Pancreas (tissue), 10 donors: ENCODE results near the gene PRR16. TPM values are rescaled to one million over a fixed set of nuclear protein-coding genes. Genes with fewer than 3 reads are reported as not detected.

Experiments used
- ATAC-seq, 4 donors: fragments of 200-7000 bp; cut with Tn5 transposase; one replicate each; pipeline versions ENCODE4 v1.8.0 to v1.9.1; 2020; ENCODE audit warnings: mild to moderate bottlenecking in 4 of 4, moderate library complexity in 4 of 4
- DNase-seq, 6 donors: peaks; one replicate each; pipeline ENCODE4 v3.0.0-alpha.2; 2020
- FAIRE-seq: peaks from 2 replicates; lab custom pipeline; 2012; peaks lifted over from hg19 to GRCh38; lab: Jason Lieb, UNC
- H3K27ac ChIP-seq, 4 donors: fragments of 200-600 bp; sonication (generic); 1 replicate in 3 of 4; 2 replicates in 1 of 4; pipeline versions ENCODE4 v1.5.0 to v1.8.0; 2020
- H3K27me3 ChIP-seq, 4 donors: fragments of 200-600 bp; one replicate each; pipeline ENCODE4 v1.8.0; 2021
- H3K36me3 ChIP-seq, 3 donors: fragments of 200-600 bp; sonication (generic) in 1 of 3; one replicate each; pipeline versions ENCODE4 v1.5.0 to v1.8.0; 2020 to 2021
- H3K4me1 ChIP-seq, 3 donors: fragments of 200-600 bp; one replicate each; pipeline ENCODE4 v1.8.0; 2021
- H3K4me3 ChIP-seq, 4 donors: fragments of 200-600 bp; sonication (generic) in 2 of 4; one replicate each; pipeline versions ENCODE4 v1.5.0 to v1.8.0; 2020 to 2021
- H3K9me3 ChIP-seq, 4 donors: fragments of 200-600 bp; one replicate each; pipeline ENCODE4 v1.8.0; 2021
- WGBS, 2 donors: extraction: QIAGEN DNeasy Blood & Tissue Kit; methylation state at CpG; one replicate each; pipeline ENCODE4 v1.1.7; 2013; 5-methylcytosine and 5-hydroxymethylcytosine counted together
- intact Hi-C, 3 donors: fragments of 100-400 bp; cut with DNase I; formaldehyde crosslinking; loops; one replicate each; pipeline versions ENCODE4 v1.11.1 to v1.14.2; 2022
- polyA plus RNA-seq, 2 donors: library from polyadenylated mRNA; stranded (reverse); fragments of 200-250 nt; gene quantifications; one replicate each; pipeline ENCODE4 v1.2.3, GENCODE V29; 2013
- total RNA-seq, 6 donors: library from RNA; stranded (reverse); fragmentation: NEBNext Ultra II Directional in 4 of 6; extraction: Animal tissue kit (Norgen Biotek cat#: 25700) in 4 of 6; gene quantifications; one replicate each; pipeline versions ENCODE4 v1.2.1 to v1.2.4, GENCODE V29; 2021 to 2023
- TF ChIP-seq, protein P1 (sequence below), 4 donors: fragments of 200-600 bp; sonication (generic) in 3 of 4; IDR thresholded peaks; one replicate each; pipeline versions ENCODE4 v1.5.0 to v1.8.0; 2021; ENCODE audit warnings: antibody characterized with exemption in 4 of 4
- donor health status: healthy with polysubstance abuse.
- donor health status: DM: no; HTN: no; CAD: no; lungs with moderate emphysema.
- donor health status: DM: no; HTN: no; CAD: no.
- donor health status: control.
- donor health status: control.
- donor health status: Bipolar disorder and iron deficiency.
- donor health status: DM: yes; HTN: yes; CAD: no.
- donor health status: DM: no; HTN: no; CAD: no.
- donor health status: DM: no; HTN: no; CAD: no.
- donor health status: DM: yes; HTN: yes; CAD: no.

The PRR16 gene
- total and polyA plus RNA-seq, 8 donors = 0.19 to 2.5 (median 0.56) TPM

- TF ChIP-seq, protein P1, sequence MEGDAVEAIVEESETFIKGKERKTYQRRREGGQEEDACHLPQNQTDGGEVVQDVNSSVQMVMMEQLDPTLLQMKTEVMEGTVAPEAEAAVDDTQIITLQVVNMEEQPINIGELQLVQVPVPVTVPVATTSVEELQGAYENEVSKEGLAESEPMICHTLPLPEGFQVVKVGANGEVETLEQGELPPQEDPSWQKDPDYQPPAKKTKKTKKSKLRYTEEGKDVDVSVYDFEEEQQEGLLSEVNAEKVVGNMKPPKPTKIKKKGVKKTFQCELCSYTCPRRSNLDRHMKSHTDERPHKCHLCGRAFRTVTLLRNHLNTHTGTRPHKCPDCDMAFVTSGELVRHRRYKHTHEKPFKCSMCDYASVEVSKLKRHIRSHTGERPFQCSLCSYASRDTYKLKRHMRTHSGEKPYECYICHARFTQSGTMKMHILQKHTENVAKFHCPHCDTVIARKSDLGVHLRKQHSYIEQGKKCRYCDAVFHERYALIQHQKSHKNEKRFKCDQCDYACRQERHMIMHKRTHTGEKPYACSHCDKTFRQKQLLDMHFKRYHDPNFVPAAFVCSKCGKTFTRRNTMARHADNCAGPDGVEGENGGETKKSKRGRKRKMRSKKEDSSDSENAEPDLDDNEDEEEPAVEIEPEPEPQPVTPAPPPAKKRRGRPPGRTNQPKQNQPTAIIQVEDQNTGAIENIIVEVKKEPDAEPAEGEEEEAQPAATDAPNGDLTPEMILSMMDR (IDR thresholded peaks at IDR 0.05) = no peak
- 59 to 76% methylated on average over 2 of the region's 2 CpGs for WGBS, 2 donors
- FAIRE-seq (no peak), DNase-seq (no peak), ATAC-seq (no peak)
- H3K27ac ChIP-seq = no peak overlapping the region
- no peaks in the 10 kb centered on the region for H3K9me3 ChIP-seq
- H3K4me3 ChIP-seq = no peak overlapping the region
- peaks cover 0 to 8% (median 3%) of the 10 kb centered on the region in 3 donors for H3K4me1 ChIP-seq
- no peaks in the 10 kb centered on the region for H3K27me3 ChIP-seq
- intact Hi-C loops = no loop called here
- no peaks in the 10 kb centered on the region for H3K36me3 ChIP-seq
These were observed 2.8 kb upstream of the PRR16 start for GRCh38 chr5:120461251-120461650.

GRCh38 chr5:120463006-120463680, 957 bp upstream of the PRR16 start:
- no peaks in the 10 kb centered on the region for H3K9me3 ChIP-seq
- ATAC-seq (no peak), DNase-seq (no peak), FAIRE-seq (no peak)
- H3K4me3 ChIP-seq = no peak overlapping the region
- 58 to 67% methylated on average over 5 of the region's 5 CpGs for WGBS, 2 donors
- no peak overlapping the region for H3K27ac ChIP-seq
- no peaks in the 10 kb centered on the region for H3K27me3 ChIP-seq
- TF ChIP-seq, protein P1 (IDR thresholded peaks at IDR 0.05) = no peak
- H3K4me1 ChIP-seq = peaks cover 0 to 8% (median 3%) of the 10 kb centered on the region in 3 donors
- intact Hi-C loops = no loop called here
- no peaks in the 10 kb centered on the region for H3K36me3 ChIP-seq

GRCh38 chr5:120464627-120465435, 731 bp downstream of the PRR16 start:
- ATAC-seq (peak; percentile 32 to 70 (median 66)), FAIRE-seq (no peak), DNase-seq (peak in 5 of 6 donors; percentile 13 to 71 (median 30))
- Histone ChIP-seq H3K36me3 (no peaks in the 10 kb centered on the region), H3K27me3 (peaks cover 0 to 4% (median 0%) of the 10 kb centered on the region in 4 donors), H3K27ac (peak overlapping the region in 1 of 4 donors; percentile 4), H3K4me1 (peaks cover 0 to 8% (median 3%) of the 10 kb centered on the region in 3 donors), H3K9me3 (no peaks in the 10 kb centered on the region), H3K4me3 (peak overlapping the region; percentile 7 to 49 (median 24))
- 0 to 1% methylated on average over 33 of the region's 33 CpGs for WGBS, 2 donors
- TF ChIP-seq, protein P1 (IDR thresholded peaks at IDR 0.05) = no peak
- intact Hi-C loops = no loop called here

GRCh38 chr5:120465436-120465961, 1.4 kb downstream of the PRR16 start:
- DNase-seq (peak in 4 of 6 donors; percentile 15 to 65 (median 39)), FAIRE-seq (no peak), ATAC-seq (peak; percentile 44 to 55 (median 50))
- peaks cover 0 to 4% (median 2%) of the 10 kb centered on the region in 4 donors for H3K27me3 ChIP-seq
- no peaks in the 10 kb centered on the region for H3K36me3 ChIP-seq
- H3K27ac ChIP-seq = no peak overlapping the region
- H3K9me3 ChIP-seq = no peaks in the 10 kb centered on the region
- TF ChIP-seq, protein P1 (IDR thresholded peaks at IDR 0.05) = no peak
- peak overlapping the region; percentile 7 to 49 (median 24) for H3K4me3 ChIP-seq
- intact Hi-C loops = no loop called here
- H3K4me1 ChIP-seq = peaks cover 0 to 8% (median 3%) of the 10 kb centered on the region in 3 donors
- 1 to 2% methylated on average over 32 to 33 of the region's 33 CpGs for WGBS, 2 donors
